Fibroblast of lung (primary cell): Measurements from ENCODE around the gene DEFB124.

Experiments
- CTCF ChIP-seq, 2 donors: IDR thresholded peaks in 1 of 2; conservative IDR thresholded peaks in 1 of 2; 1 replicate in 1 of 2; 2 replicates in 1 of 2; pipeline ENCODE4 v1.5.1; 2011 to 2012; ENCODE audit warnings: low read length in 2 of 2, control low read depth in 1 of 2, inconsistent platforms in 1 of 2, low read depth in 1 of 2, mild to moderate bottlenecking in 1 of 2
- EZH2 ChIP-seq: IDR thresholded peaks from 2 replicates; pipeline ENCODE4 v1.5.1; 2012; ENCODE audit warnings: low read length, control low read depth, mild to moderate bottlenecking; ENCODE audit errors: missing control alignments

- TF ChIP-seq CTCF (conservative IDR thresholded peaks at IDR 0.05 in 1 of 2, IDR thresholded peaks at IDR 0.05 in 1 of 2; ENCODE audit: low read depth in 1 of 2, low read length in 2 of 2) (no peak), EZH2 (no peak)
These were observed 25.6 kb upstream of the DEFB124 start for GRCh38 chr20:31500527-31500926.
